ENCODE data around the gene CDH11.

DNA sequence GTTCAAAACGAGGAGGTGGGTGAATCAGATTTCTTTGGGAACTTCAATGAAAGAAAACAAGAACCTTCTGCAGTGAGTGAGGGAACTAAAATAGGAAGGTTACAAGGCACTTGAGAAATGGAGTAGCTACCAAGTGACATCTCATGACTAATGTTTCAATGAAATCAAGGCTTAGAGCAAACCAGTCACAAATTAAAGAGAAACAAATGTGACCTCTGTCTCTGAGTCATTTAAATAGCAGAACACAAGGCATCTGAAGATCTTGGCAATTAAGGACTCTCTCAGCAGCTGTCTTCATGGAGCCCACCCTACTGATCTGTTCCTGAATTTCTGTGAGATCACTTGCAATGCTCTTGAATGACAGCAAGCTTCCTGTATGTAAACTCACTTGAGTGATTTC, 109.5 kb downstream of the CDH11 start:
- TF ChIP-seq, protein P1, sequence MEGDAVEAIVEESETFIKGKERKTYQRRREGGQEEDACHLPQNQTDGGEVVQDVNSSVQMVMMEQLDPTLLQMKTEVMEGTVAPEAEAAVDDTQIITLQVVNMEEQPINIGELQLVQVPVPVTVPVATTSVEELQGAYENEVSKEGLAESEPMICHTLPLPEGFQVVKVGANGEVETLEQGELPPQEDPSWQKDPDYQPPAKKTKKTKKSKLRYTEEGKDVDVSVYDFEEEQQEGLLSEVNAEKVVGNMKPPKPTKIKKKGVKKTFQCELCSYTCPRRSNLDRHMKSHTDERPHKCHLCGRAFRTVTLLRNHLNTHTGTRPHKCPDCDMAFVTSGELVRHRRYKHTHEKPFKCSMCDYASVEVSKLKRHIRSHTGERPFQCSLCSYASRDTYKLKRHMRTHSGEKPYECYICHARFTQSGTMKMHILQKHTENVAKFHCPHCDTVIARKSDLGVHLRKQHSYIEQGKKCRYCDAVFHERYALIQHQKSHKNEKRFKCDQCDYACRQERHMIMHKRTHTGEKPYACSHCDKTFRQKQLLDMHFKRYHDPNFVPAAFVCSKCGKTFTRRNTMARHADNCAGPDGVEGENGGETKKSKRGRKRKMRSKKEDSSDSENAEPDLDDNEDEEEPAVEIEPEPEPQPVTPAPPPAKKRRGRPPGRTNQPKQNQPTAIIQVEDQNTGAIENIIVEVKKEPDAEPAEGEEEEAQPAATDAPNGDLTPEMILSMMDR (IDR thresholded peaks at IDR 0.05): no peak
- no peak for TF ChIP-seq POLR2AphosphoS5 (IDR thresholded peaks at IDR 0.05; ENCODE audit: low read depth, low read length)
- no peak for TF ChIP-seq TCF7L2 (IDR thresholded peaks at IDR 0.05; ENCODE audit: low read depth, low read length)
- TF ChIP-seq, protein P2, sequence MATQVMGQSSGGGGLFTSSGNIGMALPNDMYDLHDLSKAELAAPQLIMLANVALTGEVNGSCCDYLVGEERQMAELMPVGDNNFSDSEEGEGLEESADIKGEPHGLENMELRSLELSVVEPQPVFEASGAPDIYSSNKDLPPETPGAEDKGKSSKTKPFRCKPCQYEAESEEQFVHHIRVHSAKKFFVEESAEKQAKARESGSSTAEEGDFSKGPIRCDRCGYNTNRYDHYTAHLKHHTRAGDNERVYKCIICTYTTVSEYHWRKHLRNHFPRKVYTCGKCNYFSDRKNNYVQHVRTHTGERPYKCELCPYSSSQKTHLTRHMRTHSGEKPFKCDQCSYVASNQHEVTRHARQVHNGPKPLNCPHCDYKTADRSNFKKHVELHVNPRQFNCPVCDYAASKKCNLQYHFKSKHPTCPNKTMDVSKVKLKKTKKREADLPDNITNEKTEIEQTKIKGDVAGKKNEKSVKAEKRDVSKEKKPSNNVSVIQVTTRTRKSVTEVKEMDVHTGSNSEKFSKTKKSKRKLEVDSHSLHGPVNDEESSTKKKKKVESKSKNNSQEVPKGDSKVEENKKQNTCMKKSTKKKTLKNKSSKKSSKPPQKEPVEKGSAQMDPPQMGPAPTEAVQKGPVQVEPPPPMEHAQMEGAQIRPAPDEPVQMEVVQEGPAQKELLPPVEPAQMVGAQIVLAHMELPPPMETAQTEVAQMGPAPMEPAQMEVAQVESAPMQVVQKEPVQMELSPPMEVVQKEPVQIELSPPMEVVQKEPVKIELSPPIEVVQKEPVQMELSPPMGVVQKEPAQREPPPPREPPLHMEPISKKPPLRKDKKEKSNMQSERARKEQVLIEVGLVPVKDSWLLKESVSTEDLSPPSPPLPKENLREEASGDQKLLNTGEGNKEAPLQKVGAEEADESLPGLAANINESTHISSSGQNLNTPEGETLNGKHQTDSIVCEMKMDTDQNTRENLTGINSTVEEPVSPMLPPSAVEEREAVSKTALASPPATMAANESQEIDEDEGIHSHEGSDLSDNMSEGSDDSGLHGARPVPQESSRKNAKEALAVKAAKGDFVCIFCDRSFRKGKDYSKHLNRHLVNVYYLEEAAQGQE (IDR thresholded peaks at IDR 0.05; ENCODE audit: insufficient read depth in 1 of 2, low read depth in 2 of 2, low read length in 1 of 2): no peak
